ENCODE measurements around the gene ZNF800.

DNA sequence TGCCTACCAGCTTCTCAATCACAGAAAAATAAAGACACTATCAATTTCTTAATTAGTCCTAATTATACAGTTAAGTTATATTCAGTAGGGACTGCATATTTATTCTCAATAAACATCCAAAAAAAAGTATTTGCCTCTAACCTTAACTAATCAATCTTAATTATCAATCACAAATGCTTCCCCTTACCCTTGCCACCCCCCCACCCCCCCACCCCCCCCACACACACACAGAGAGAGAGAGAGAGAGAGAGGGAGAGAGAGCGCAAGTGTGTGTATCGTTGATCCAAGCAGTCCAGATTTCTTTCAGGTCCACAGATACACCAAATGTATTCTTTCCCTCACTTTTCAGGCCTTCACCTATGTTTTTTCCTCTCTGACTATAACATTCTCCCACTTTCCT is 12.9 kb downstream of the ZNF800 start:
- TF ChIP-seq ZNF274 (IDR thresholded peaks at IDR 0.05; ENCODE audit: low read length) (no peak), ZNF274 (tag by site-specific recombination; IDR thresholded peaks at IDR 0.05; ENCODE audit: borderline replicate concordance) (no peak), ZNF292 (tag by site-specific recombination; IDR thresholded peaks at IDR 0.05; ENCODE audit: borderline replicate concordance, low read depth) (no peak), SALL2 (tag by site-specific recombination; IDR thresholded peaks at IDR 0.05; ENCODE audit: borderline replicate concordance) (no peak), SP3 (tag by site-specific recombination; IDR thresholded peaks at IDR 0.05) (no peak), ZNF600 (tag by site-specific recombination; IDR thresholded peaks at IDR 0.05) (no peak), ZBTB17 (tag by site-specific recombination; IDR thresholded peaks at IDR 0.05) (no peak), SP2 (tag by site-specific recombination; IDR thresholded peaks at IDR 0.05) (no peak), MEIS1 (CRISPR knock-in tag; IDR thresholded peaks at IDR 0.05; ENCODE audit: borderline replicate concordance) (no peak), ZFP37 (tag by site-specific recombination; IDR thresholded peaks at IDR 0.05) (no peak), ZNF10 (tag by site-specific recombination; IDR thresholded peaks at IDR 0.05) (no peak), KLF10 (tag by site-specific recombination; IDR thresholded peaks at IDR 0.05) (no peak), ZNF48 (tag by site-specific recombination; IDR thresholded peaks at IDR 0.05) (no peak), ZNF701 (tag by site-specific recombination; IDR thresholded peaks at IDR 0.05) (no peak)
- TF ChIP-seq, protein P1, sequence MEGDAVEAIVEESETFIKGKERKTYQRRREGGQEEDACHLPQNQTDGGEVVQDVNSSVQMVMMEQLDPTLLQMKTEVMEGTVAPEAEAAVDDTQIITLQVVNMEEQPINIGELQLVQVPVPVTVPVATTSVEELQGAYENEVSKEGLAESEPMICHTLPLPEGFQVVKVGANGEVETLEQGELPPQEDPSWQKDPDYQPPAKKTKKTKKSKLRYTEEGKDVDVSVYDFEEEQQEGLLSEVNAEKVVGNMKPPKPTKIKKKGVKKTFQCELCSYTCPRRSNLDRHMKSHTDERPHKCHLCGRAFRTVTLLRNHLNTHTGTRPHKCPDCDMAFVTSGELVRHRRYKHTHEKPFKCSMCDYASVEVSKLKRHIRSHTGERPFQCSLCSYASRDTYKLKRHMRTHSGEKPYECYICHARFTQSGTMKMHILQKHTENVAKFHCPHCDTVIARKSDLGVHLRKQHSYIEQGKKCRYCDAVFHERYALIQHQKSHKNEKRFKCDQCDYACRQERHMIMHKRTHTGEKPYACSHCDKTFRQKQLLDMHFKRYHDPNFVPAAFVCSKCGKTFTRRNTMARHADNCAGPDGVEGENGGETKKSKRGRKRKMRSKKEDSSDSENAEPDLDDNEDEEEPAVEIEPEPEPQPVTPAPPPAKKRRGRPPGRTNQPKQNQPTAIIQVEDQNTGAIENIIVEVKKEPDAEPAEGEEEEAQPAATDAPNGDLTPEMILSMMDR (tag by site-specific recombination; IDR thresholded peaks at IDR 0.05) = no peak

Measured in HEK293 (cell line).